Retinal pigment epithelial cell (primary cell): ENCODE measurements around the gene ETS1.

Source experiments
- DNase-seq: peaks from one replicate; pipeline ENCODE4 v3.0.0-alpha.2; 2010; ENCODE audit warnings: low read depth
- H3K4me3 ChIP-seq: 2 replicates; pipeline ENCODE4 v1.5.1; 2011; ENCODE audit warnings: mild to moderate bottlenecking, low read length, control low read depth, moderate library complexity
- TF ChIP-seq, protein P1 (sequence below): conservative IDR thresholded peaks from 2 replicates; pipeline ENCODE4 v1.5.1; 2011; ENCODE audit warnings: low read depth, low read length, control low read depth, inconsistent platforms

ETS1 gene

GRCh38 chr11:128544471-128545051, 42.8 kb downstream of the ETS1 start:
- TF ChIP-seq, protein P1, sequence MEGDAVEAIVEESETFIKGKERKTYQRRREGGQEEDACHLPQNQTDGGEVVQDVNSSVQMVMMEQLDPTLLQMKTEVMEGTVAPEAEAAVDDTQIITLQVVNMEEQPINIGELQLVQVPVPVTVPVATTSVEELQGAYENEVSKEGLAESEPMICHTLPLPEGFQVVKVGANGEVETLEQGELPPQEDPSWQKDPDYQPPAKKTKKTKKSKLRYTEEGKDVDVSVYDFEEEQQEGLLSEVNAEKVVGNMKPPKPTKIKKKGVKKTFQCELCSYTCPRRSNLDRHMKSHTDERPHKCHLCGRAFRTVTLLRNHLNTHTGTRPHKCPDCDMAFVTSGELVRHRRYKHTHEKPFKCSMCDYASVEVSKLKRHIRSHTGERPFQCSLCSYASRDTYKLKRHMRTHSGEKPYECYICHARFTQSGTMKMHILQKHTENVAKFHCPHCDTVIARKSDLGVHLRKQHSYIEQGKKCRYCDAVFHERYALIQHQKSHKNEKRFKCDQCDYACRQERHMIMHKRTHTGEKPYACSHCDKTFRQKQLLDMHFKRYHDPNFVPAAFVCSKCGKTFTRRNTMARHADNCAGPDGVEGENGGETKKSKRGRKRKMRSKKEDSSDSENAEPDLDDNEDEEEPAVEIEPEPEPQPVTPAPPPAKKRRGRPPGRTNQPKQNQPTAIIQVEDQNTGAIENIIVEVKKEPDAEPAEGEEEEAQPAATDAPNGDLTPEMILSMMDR = no peak
- no peak for DNase-seq
- H3K4me3 ChIP-seq = no peak overlapping the region

- no peak for DNase-seq
These were observed 46.9 kb downstream of the ETS1 start for GRCh38 chr11:128540469-128540868.

DNA sequence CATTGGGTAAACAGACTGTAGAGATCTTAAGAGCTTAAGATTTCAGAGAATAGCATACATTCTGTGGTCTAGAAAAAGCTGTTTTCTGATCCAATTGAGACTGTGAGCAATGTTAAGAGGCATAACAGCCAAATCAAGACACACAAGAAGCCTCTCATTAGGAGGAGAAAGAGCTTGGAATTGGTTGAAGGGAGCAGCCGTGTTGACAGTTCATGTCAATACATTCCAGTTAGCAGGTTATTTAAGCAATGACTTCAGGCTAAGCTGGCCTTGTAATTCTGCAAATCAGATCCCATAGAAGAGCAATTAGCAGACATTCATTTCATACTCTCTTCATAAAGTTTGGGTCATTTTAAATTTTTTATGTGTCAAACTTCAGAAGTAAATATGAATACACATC, 50.9 kb downstream of the ETS1 start:
- no peak for DNase-seq
- TF ChIP-seq, protein P1 = no peak
- no peak overlapping the region for H3K4me3 ChIP-seq

More at GRCh38 chr11:128540469-128540868, 46.9 kb downstream of the ETS1 start:
- TF ChIP-seq, protein P1 = no peak
- no peak overlapping the region for H3K4me3 ChIP-seq

DNA sequence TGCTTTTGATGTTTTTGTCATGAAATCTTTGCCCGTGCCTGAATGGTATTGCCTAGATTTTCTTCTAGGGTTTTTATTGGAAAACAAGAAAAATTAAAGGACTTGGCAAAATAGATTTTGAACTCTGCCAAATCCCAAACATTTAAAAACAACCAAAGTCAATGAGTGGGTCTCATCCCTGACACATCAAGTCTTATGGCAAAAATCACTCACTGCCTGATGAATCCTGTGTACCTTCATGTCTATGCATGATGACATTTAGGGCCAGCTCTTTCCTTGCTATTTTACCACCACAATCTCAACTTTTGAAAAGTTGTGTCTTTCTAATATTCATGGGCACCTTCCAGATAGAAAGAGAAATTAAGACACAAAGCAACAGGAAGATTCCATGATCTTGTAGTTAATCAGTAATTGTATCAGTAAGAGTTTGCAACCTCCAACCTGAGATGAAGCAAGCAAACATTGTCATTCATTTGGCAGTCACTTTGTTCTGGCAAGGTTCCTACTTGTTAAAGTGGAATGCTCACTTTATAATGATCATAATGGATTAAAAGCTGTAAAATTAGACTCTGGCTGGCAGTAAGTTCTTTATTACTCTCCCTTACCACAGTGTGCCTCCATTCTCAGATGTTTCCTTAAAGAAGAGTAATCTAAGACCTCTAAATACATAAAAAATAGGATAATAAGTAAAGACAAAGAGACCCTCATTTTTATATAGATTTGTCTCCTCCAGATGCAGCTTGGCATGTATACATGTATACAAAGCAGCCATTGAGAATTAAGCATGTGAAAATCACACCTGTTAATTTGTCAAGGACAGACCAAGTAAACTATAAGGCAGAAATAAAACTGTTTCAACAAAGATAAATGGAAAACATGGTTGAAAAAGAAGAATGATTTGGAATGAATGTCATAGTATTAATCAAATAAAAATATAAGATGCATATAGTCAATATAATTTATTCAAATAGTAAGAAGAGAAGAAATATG, 51.6 kb downstream of the ETS1 start:
- DNase-seq = no peak
- H3K4me3 ChIP-seq = no peak overlapping the region
- TF ChIP-seq, protein P1 = no peak

GRCh38 chr11:128533472-128533871, 53.9 kb downstream of the ETS1 start:
- no peak for DNase-seq
- H3K4me3 ChIP-seq = no peak overlapping the region
- TF ChIP-seq, protein P1 = no peak

DNA sequence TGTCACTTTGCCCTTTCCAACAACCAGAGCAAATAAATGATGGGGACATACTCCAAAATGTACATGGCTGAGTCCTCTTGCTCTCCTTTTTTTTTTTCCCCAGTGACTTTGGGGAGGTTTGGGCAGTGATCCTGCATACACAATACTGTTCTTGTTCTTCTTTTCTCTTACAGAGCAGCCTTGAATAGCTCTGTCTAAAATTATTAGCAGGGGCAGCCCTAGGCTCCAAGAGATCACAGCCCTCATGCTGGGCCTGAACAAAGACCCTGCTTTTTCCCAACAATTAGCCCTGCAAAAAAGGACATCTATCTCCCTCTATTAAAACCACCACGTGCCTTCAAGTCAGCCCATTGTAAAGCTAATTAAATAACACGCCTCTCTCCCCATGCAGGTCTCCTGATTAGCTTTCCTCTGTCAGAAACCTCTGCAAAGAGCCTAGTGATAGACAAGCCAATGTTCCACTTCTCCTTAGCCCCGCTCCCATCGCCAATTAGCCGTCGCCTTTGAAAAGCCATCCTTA, 54.7 kb downstream of the ETS1 start:
- TF ChIP-seq, protein P1 = no peak
- H3K4me3 ChIP-seq = no peak overlapping the region
- DNase-seq = no peak
